ENCODE measurements around the gene DUS1L.

- no peak for TF ChIP-seq CTCF (IDR thresholded peaks at IDR 0.05)
- TF ChIP-seq POLR2A (IDR thresholded peaks at IDR 0.05; ENCODE audit: low read length): no peak
- no peak for TF ChIP-seq RFX5 (IDR thresholded peaks at IDR 0.05)
- no peak for TF ChIP-seq REST (IDR thresholded peaks at IDR 0.05)
- no peak for TF ChIP-seq FOSB (CRISPR knock-in tag; IDR thresholded peaks at IDR 0.05)
- no peak for TF ChIP-seq MYC (IDR thresholded peaks at IDR 0.05; ENCODE audit: borderline replicate concordance, low read length)
- TF ChIP-seq HDAC2 (IDR thresholded peaks at IDR 0.05): no peak
Measured at GRCh38 chr17:82113422-82113821, 47.8 kb upstream of the DUS1L start.
